Neuron (in vitro differentiated cells): Measurements from ENCODE around the gene TTLL9.
"Not testable (repeated sequence)": the region's sequence is repeated elsewhere in the genome, so short reads cannot be mapped to it uniquely, and the experiment has no call there.

ENCODE experiments used
- H2AFZ ChIP-seq: one replicate; pipeline ENCODE4 v1.6.1; 2013; ENCODE audit warnings: low read depth, mild to moderate bottlenecking, inconsistent platforms, low read length, moderate library complexity
- H3K27me3 ChIP-seq: one replicate; pipeline ENCODE4 v1.6.1; 2013; ENCODE audit warnings: low read length; ENCODE audit not compliant: insufficient read depth
- H3K36me3 ChIP-seq: one replicate; pipeline ENCODE4 v1.6.1; 2013; ENCODE audit warnings: low read length; ENCODE audit not compliant: insufficient read depth
- H3K4me1 ChIP-seq: one replicate; pipeline ENCODE4 v1.6.1; 2013; ENCODE audit warnings: low read length; ENCODE audit not compliant: insufficient read depth
- H3K4me3 ChIP-seq: 2 replicates; pipeline ENCODE4 v1.5.1; 2013; ENCODE audit warnings: mild to moderate bottlenecking, low read length, moderate library complexity
- H3K9me3 ChIP-seq: one replicate; pipeline ENCODE4 v1.6.1; 2013; ENCODE audit warnings: low read length

TTLL9 gene, protein sequence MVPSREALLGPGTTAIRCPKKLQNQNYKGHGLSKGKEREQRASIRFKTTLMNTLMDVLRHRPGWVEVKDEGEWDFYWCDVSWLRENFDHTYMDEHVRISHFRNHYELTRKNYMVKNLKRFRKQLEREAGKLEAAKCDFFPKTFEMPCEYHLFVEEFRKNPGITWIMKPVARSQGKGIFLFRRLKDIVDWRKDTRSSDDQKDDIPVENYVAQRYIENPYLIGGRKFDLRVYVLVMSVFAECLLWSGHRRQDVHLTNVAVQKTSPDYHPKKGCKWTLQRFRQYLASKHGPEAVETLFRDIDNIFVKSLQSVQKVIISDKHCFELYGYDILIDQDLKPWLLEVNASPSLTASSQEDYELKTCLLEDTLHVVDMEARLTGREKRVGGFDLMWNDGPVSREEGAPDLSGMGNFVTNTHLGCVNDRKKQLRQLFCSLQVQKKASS

DNA sequence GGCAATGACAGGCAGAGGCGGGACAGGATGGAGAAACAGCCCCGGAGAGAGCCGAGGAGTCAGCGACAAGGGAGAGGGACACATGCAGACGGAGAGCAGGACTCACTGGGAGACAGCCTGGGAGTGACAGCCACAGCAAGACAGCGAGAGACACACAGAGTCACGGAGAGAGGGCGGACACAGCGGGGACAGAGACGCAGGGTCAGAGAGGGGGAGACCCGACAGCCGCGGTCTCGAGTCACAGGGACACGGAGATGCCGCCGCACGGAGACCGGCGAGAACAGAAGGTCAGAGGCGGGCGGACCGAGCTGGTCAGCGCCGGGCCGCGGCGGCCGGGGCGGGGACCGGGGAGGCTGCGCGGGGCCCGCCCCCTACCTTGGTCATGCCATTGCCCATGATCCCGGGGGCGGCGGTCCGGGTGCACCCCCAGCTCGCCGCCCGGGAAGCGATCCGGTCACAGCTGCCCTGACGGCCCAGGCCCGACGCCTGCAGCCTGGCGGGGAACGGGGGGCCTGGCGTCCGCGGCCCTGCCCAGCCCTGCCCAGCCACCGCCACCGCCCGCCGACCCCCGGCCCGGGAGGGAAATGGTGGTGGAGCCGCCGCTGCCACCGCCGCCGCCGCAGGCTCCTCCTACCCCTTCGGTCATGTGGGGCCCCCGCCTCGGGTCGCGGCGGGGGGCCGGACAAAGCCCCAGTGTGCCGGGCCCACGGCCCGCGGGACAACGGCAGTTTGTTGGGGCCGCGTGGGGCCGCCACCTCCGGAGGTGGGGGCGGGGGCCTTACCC is at the start of gene TTLL9, which contains the start of gene DUSP15:
Gene TTLL9 (plus strand): TSS at position 693 of the 784 bp plus-strand sequence. CDS start 493 bp downstream, outside the sequence.
Gene DUSP15 (minus strand): TSS at position 586 of the 784 bp plus-strand sequence. CDS start 190 bp downstream, at position 396.
- peaks cover 30% of the 10 kb centered on the region for H3K4me1 ChIP-seq
- no peaks in the 10 kb centered on the region for H3K27me3 ChIP-seq
- H3K9me3 ChIP-seq = no peaks in the 10 kb centered on the region
- H2AFZ ChIP-seq = peak within 1 kb of the TSS; percentile 29
- peak within 1 kb of the TSS; percentile 74 for H3K4me3 ChIP-seq
- peaks cover 11% of the 10 kb centered on the region for H3K36me3 ChIP-seq

DNA sequence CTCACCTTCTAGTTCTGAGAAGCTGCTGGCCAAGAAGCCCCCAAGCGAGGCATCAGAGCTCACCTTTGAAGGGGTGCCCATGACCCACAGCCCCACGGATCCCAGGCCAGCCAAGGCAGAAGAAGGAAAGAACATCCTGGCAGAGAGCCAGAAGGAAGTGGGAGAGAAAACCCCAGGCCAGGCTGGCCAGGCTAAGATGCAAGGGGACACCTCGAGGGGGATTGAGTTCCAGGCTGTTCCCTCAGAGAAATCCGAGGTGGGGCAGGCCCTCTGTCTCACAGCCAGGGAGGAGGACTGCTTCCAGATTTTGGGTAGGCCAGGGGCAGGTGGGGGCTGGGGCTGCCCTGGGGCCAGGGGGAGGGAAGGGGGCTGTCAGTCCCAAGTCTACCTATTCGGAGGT is 49.0 kb upstream of the TTLL9 start:
- no peaks in the 10 kb centered on the region for H3K9me3 ChIP-seq
- H3K27me3 ChIP-seq = no peaks in the 10 kb centered on the region
- H3K4me3 ChIP-seq = no peak overlapping the region

DNA sequence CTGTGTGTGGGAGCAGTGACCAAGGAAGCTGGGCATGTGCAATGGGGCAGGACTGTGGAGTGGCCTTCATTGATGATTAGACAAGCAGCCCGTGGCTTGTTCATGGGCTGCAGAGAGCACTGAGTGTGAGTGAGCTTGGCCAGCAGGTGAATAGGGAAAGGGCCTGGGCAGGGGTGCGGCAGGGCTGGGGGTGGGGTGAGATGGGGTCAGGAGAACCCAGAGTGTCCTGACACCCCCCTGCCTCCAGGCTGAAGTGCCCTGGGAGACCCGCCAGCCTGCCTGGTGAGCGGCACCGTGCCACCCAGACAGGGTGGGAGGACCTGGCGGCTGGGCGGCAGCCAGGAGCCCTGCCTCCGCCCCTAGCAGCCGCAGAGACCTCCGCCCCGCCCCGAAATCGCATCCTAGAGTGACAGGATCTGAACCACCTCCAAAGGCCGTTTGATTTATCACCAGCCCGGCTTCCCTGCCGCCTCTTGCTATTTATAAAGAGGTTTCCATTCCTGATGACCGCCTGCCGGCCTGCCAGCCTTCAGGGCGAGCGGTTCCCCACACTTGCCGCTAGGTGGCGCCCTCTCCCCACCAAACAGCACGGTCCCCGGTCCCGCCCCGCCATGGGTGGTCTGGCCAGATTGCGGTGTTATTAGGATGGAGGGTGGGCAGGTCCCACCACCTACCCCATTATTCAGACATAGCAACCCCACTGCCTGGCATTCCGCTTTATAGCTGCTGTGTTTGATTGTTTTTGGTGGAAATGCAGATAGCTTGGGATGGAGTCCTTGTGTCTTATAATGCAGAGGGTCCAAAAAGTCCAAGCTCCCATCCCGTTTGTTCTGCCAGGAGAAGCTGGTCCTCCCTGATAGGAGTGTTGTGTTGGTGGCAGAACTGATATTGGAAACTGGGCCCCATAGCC is 47.8 kb upstream of the TTLL9 start:
- Histone ChIP-seq H3K4me1 (peaks cover 12% of the 10 kb centered on the region), H3K27me3 (no peaks in the 10 kb centered on the region), H3K4me3 (no peak overlapping the region), H2AFZ (no peak overlapping the region), H3K9me3 (no peaks in the 10 kb centered on the region), H3K36me3 (no peaks in the 10 kb centered on the region)

More for the DNA sequence above, 49.0 kb upstream of the TTLL9 start:
- Histone ChIP-seq H3K4me1 (peaks cover 12% of the 10 kb centered on the region), H3K36me3 (no peaks in the 10 kb centered on the region), H2AFZ (no peak overlapping the region)

DNA sequence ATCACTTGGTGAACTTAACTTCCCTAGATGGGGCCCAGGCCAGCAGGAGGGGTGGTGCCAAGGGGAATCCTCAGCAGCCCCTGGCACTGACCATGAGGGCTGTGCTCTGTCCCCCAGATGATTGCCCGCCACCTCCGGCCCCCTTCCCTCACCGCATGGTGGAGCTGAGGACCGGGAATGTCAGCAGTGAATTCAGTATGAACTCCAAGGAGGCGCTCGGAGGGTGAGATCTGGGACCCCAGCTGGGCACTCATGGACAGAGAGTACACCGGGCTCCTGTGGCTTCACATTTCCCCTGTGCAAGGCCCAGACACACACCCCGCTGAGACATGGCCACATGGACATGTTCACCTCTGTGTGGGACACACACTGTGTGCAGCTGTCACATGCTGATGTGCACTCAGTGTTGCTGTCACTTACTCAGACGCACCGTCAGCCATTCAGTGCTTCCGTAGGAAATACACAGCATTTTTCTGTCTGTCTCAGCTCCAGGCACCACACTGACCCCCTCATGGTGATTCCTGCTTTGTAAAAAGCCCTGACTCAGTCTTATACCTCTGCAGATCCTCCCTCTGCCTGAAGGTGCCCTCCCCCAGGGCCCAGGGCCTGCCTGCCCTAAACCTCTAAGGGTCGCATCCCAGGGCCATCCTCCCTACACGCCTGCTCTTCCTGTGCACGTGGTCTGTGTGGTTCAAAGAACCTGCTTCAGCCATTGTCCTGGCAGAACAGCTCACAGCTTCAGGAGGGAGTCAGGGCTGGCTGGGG is 46.9 kb upstream of the TTLL9 start:
- no peaks in the 10 kb centered on the region for H3K27me3 ChIP-seq
- no peak overlapping the region for H3K4me3 ChIP-seq
- H3K4me1 ChIP-seq = peaks cover 12% of the 10 kb centered on the region

DNA sequence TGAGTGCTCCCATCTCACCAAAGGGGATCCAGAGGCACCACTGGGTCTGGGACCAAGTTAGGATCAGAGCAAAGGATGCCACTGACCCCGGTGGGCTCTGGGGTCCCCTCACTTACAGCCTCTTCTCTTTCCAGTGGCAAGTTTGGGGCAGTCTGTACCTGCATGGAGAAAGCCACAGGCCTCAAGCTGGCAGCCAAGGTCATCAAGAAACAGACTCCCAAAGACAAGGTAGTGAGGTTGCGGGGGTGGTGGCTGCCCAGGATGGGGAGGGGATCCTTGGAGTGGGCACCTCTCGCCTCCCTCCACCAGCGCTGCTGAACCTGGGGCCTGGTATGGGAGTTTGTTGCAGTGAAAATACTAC is 46.3 kb upstream of the TTLL9 start:
- Histone ChIP-seq H2AFZ (no peak overlapping the region), H3K9me3 (no peaks in the 10 kb centered on the region), H3K27me3 (no peaks in the 10 kb centered on the region)

More for the DNA sequence above, 46.9 kb upstream of the TTLL9 start:
- no peaks in the 10 kb centered on the region for H3K36me3 ChIP-seq
- H2AFZ ChIP-seq = no peak overlapping the region
- H3K9me3 ChIP-seq = no peaks in the 10 kb centered on the region

DNA sequence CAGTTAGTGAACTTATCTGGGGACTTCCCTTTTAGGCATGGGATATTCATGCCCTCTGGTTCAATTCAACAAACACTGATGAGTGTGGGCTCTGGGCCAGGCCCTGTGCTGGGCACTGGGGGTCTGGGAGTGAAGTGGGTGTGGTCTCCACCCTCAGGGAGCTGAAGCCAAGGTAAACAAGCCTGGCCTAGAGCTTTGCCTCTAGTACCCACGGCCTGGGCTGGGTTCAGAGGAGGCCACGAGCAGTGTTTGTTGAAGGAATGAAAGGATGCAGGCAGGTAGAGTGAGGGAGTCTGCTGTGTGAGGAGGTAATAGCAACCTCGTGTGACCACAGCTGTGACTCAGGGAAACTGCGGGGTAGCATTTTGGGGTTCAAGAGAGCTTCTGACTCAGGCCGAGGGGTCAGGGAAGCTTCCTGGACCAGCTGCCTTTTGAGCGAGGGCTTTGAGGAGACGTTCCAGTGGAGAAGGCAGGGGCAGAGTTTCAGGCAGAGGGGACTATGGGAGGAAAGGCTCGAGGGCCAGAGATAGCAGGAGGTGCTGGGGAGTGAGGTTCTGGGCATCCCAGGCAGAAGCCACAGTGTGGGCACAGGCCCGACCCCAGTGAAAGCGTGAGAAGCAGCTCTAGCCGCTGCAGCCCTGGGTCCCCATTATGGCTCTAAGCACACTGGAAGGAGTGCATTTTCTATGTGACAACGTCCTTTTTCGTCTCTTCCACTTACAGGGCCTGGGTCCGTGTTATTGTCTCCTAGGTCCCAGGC is 45.7 kb upstream of the TTLL9 start:
- H3K27me3 ChIP-seq = no peaks in the 10 kb centered on the region
- H3K9me3 ChIP-seq = no peaks in the 10 kb centered on the region
- H3K36me3 ChIP-seq = no peaks in the 10 kb centered on the region
- peaks cover 12% of the 10 kb centered on the region for H3K4me1 ChIP-seq
- no peak overlapping the region for H2AFZ ChIP-seq
- H3K4me3 ChIP-seq = no peak overlapping the region

More for the DNA sequence above, 46.3 kb upstream of the TTLL9 start:
- no peak overlapping the region for H3K4me3 ChIP-seq
- peaks cover 12% of the 10 kb centered on the region for H3K4me1 ChIP-seq
- no peaks in the 10 kb centered on the region for H3K36me3 ChIP-seq

DNA sequence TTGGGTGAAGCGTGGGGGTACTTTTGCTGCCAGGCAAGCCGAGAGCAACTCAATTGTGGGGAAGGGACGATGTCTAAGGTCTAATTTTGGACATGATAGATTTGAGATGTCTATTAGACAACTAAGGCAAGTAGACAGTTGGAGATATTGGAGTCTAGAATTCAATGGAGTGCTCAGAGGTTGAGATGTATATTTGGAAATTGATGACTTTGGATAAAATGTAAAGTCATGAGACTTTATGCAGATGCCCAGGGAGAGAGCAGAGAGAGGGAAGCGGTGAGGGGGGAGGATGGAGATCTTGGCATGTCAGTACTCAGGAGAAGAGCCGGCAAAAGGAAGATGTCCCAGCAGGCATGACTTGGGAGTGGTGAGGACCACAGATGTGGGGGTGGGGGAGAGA is 44.4 kb upstream of the TTLL9 start:
- Histone ChIP-seq H3K9me3 (no peaks in the 10 kb centered on the region), H3K36me3 (no peaks in the 10 kb centered on the region), H2AFZ (no peak overlapping the region), H3K4me3 (no peak overlapping the region), H3K4me1 (peaks cover 12% of the 10 kb centered on the region), H3K27me3 (no peaks in the 10 kb centered on the region)

DNA sequence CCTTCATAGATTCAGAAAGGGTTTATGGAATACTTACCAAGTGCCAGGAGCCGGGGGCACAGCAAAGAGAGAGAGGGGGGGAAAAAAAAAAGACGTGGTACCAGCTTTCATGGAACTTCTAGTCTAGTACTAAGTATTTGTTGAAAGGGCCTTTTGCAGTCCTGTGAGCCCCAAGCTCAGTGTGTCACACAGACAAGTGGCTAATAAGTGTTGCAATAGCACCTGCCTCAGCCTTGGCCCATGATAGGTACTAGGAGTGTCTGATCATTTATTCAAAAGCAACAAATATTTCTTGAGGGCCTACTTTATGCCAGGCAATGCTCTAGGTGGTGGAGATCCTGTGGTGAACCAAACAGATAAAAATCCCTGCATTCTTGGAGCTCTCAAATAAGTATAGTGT is 43.4 kb upstream of the TTLL9 start:
- no peak overlapping the region for H3K4me3 ChIP-seq
- H3K4me1 ChIP-seq = peaks cover 12% of the 10 kb centered on the region
- H2AFZ ChIP-seq = no peak overlapping the region
- no peaks in the 10 kb centered on the region for H3K27me3 ChIP-seq
- H3K9me3 ChIP-seq = no peaks in the 10 kb centered on the region
- H3K36me3 ChIP-seq = no peaks in the 10 kb centered on the region

DNA sequence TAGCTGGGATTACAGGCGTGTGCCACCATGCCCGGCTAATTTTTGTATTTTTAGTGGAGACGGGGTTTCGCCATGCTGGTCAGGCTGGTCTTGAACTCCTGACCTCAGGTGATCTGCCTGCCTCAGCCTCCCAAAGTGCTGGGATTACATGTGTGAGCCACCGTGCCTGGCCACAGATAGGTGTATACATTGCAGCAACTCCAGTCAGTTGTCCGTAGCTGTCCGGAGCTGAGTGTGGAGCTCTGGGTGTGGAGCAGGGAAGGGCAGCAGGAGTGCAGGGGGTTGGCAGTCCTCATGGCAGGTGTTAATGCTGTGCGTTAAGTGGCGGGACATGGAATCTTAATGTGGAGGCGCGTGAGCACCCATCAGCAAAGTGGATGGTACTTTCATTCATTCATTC is 42.4 kb upstream of the TTLL9 start:
- not testable (repeated sequence) for H3K27me3 ChIP-seq, H3K4me3 ChIP-seq, H3K9me3 ChIP-seq, H3K4me1 ChIP-seq, H3K36me3 ChIP-seq, H2AFZ ChIP-seq

DNA sequence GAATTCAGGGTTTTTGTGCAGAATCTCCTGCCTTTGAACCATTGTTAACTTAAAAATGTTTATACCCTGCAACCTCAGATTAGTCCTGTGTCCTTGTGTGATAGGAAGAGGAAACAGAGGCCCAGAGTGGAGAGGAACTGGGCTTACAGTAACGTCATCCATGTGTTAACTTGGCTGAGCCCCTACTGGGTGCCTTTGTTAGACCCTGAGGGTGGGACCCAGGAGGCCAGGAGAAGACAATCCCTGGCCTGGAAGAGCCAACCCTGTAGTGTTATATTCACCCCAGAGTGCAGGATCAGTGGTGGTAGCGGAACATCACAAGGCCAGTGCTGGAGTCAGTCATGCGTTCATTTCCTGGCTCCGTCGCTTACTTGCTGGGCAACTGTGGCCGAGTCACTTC is 40.7 kb upstream of the TTLL9 start:
- no peak overlapping the region for H3K4me3 ChIP-seq
- no peak overlapping the region for H2AFZ ChIP-seq

DNA sequence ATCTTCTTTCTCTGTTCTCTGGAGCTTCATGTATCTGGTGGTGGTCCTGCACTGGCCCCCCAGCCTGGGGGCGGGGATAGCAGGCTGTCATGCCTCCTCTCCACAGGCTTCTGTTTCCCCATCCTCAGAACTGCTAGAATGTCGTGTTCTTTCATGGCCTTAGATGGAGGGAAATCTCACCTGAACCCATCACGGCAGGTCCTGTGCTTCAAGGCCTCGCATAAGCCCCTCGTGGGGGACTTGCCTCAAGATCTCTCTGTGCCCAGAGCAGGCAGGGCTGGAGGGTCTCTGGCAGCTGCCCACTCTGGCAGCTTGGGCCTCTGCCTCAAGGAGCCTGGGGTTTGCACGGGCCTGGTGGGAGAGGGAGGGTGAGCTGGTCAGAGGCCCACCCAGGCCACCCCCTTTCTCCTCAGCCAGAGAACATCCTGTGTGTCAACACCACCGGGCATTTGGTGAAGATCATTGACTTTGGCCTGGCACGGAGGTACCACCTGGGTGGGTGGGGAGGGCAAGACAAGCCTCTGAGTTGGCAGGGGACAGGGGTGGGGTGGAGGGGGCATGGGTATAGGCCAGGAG is 39.9 kb upstream of the TTLL9 start:
- Histone ChIP-seq H3K4me1 (no peaks in the 10 kb centered on the region), H3K9me3 (no peaks in the 10 kb centered on the region), H3K4me3 (no peak overlapping the region), H3K27me3 (no peaks in the 10 kb centered on the region), H3K36me3 (no peaks in the 10 kb centered on the region), H2AFZ (no peak overlapping the region)

More for the DNA sequence above, 40.7 kb upstream of the TTLL9 start:
- Histone ChIP-seq H3K4me1 (no peaks in the 10 kb centered on the region), H3K27me3 (no peaks in the 10 kb centered on the region), H3K9me3 (no peaks in the 10 kb centered on the region), H3K36me3 (no peaks in the 10 kb centered on the region)
